ENCODE results near the gene SMCO3.
"Not testable (repeated sequence)": the region's sequence is repeated elsewhere in the genome, so short reads cannot be mapped to it uniquely, and the experiment has no call there.

- TF ChIP-seq POLR2A (IDR thresholded peaks at IDR 0.05); CTCF (IDR thresholded peaks at IDR 0.05 in 4 of 5, conservative IDR thresholded peaks at IDR 0.05 in 1 of 5): not testable (repeated sequence)
These were observed 54.2 kb downstream of the SMCO3 start for GRCh38 chr12:14759711-14760280.

All from gastrocnemius medialis (tissue), 4 donors.